Effector memory CD4-positive, alpha-beta T cell (primary cell): Measurements from ENCODE around the gene KPNA3.
"Not testable (repeated sequence)": the region's sequence is repeated elsewhere in the genome, so short reads cannot be mapped to it uniquely, and the experiment has no call there.

ENCODE experiments used
- DNase-seq, 3 donors: peaks; one replicate each; pipeline ENCODE4 v3.0.0-alpha.2; 2020
- H3K27ac ChIP-seq: 2 replicates; pipeline ENCODE4 v1.7.0; 2013; ENCODE audit warnings: mild to moderate bottlenecking, low read length, moderate library complexity; ENCODE audit not compliant: insufficient read depth, poor library complexity, severe bottlenecking
- H3K27me3 ChIP-seq: replicated peaks from 2 replicates; pipeline ENCODE4 v1.7.0; 2013; ENCODE audit warnings: mild to moderate bottlenecking, low read length; ENCODE audit not compliant: insufficient read depth, control insufficient read depth, poor library complexity, severe bottlenecking
- H3K36me3 ChIP-seq: 2 replicates; pipeline ENCODE4 v1.7.0; 2013; ENCODE audit warnings: mild to moderate bottlenecking, low read length, moderate library complexity; ENCODE audit not compliant: control insufficient read depth, insufficient read depth
- H3K4me1 ChIP-seq: 2 replicates; pipeline ENCODE4 v1.7.0; 2013; ENCODE audit warnings: low read length, mild to moderate bottlenecking; ENCODE audit not compliant: control insufficient read depth, insufficient read depth, poor library complexity, severe bottlenecking
- H3K4me3 ChIP-seq: 2 replicates; pipeline ENCODE4 v1.7.0; 2013; ENCODE audit warnings: low read length, low read depth, mild to moderate bottlenecking; ENCODE audit not compliant: insufficient read depth, poor library complexity, severe bottlenecking
- H3K9me3 ChIP-seq: 2 replicates; pipeline ENCODE4 v1.7.0; 2013; ENCODE audit warnings: mild to moderate bottlenecking, low read length, moderate library complexity; ENCODE audit not compliant: control insufficient read depth

Gene KPNA3

DNA sequence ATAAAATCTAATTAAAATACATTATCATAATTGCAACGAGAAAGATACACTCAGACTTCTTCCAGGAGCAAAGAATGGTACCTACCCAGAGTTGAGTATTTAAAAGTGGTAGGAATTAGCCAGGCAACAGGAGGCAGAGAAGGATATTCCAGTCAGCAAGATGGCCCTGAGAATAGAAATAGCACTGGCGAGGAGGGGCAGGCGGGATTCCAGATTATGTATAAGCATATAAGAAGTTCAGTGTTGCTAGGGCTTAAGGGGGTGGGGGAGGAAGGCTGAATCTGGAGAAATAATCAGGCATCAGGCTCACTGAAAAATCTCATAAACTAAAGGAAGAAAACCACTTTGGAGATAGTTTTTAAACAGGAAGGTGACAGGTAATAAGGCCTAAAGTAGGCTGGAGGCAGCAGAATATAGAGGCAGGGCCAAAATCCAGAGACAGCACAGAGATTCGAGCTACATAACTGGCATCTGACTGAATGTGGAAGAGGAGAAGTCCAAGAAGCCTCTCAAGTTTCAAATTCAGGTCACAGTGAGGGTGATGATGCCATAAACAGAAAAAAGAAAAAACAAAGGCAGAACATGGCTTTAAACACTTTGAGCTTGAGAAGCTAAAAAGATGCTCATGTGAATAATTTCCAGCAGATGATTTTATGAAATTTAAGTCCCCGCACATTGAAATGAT lies 7.5 kb downstream of the KPNA3 start:
- H3K4me3 ChIP-seq, result no peak overlapping the region
- H3K27me3 ChIP-seq, result no peaks in the 10 kb centered on the region
- no peaks in the 10 kb centered on the region for H3K9me3 ChIP-seq
- H3K4me1 ChIP-seq, result peaks cover 3% of the 10 kb centered on the region
- H3K27ac ChIP-seq, result no peak overlapping the region
- no peaks in the 10 kb centered on the region for H3K36me3 ChIP-seq
- DNase-seq, result no peak

DNA sequence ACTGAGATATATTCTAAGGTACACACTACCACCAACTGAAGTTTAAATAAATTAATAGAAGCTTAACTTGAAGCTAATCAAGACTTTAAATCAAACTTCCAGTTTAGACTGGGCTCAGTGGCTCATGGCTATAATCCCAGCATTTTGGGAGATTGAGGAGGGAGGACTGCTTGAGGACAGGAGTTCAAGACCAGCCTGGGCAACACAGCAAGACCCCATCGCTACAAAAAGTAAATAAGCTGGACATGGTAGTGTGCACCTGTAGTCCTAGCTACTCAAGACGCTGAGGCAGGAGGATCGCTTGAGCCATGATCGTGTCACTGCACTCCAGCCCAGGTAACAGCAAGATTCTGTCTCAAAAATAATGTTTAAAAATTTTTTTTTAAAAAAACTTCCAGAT lies 8.6 kb downstream of the KPNA3 start:
- H3K9me3 ChIP-seq, result no peaks in the 10 kb centered on the region
- no peaks in the 10 kb centered on the region for H3K4me1 ChIP-seq
- H3K27ac ChIP-seq, result no peak overlapping the region
- H3K4me3 ChIP-seq, result no peak overlapping the region
- H3K27me3 ChIP-seq, result no peaks in the 10 kb centered on the region
- DNase-seq, result no peak
- no peaks in the 10 kb centered on the region for H3K36me3 ChIP-seq

DNA sequence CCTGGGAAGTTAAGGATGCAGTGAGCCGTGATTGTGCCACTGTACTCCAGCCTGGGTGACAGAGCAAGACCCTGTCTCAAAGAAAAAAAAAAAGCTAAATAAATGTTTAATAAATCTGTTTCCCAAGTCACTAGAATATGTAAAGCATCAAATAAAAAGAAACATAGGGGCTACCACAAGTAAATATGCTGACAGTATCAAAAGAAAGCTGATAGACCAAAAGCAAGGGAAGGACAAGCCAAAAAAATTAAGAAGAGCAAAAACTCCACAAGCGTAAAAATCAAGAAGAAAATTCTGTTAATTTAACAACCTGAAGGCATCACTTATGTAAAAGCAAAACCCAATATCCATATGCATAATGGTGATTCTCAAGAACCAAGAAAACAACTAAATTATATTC lies 9.7 kb downstream of the KPNA3 start:
- no peaks in the 10 kb centered on the region for H3K9me3 ChIP-seq
- H3K4me1 ChIP-seq, result no peaks in the 10 kb centered on the region
- H3K27me3 ChIP-seq, result no peaks in the 10 kb centered on the region
- H3K36me3 ChIP-seq, result no peaks in the 10 kb centered on the region
- no peak for DNase-seq
- H3K27ac ChIP-seq, result no peak overlapping the region
- no peak overlapping the region for H3K4me3 ChIP-seq

DNA sequence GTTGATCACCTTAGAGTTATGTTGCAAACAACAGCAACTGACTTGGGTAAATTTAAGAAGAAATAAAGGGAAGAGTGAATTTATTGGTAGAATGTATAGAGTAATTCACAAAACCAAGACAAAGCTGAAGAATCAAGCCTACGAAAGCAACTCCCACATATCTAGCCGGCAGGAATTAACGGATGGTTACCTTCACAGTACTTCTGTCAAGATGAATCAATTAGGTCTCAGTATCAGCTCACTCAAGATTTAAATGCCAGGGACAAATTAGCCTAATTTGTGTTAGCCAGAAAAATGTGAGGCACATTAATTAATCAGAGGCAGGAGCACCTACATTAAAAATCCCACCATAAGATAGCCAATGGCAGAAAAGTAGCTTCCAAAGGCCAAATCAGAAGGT lies 10.7 kb downstream of the KPNA3 start:
- H3K4me1 ChIP-seq, result no peaks in the 10 kb centered on the region
- DNase-seq, result no peak
- no peak overlapping the region for H3K4me3 ChIP-seq
- H3K27ac ChIP-seq, result no peak overlapping the region
- no peaks in the 10 kb centered on the region for H3K27me3 ChIP-seq
- H3K36me3 ChIP-seq, result no peaks in the 10 kb centered on the region
- no peaks in the 10 kb centered on the region for H3K9me3 ChIP-seq

DNA sequence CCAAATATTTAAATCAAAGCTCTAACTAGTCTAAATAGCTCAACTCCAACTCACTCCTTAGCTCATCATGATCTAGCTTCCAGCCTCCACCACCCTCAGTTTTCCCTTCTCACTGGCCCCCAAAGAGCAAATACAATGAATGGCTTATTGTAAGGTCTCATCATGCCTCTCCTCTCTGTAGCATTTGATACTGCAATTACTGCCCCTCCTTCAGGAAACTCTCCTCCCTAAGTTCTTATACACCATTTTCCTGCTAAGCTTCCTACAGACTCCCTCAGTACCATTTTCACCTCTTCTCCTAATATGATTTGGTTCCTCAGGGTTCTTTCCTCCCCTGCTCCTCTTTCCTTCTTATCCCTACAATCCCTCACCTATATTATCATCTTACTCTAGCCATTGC lies 12.8 kb downstream of the KPNA3 start:
- H3K36me3 ChIP-seq, result no peaks in the 10 kb centered on the region
- DNase-seq, result no peak
- H3K27me3 ChIP-seq, result no peaks in the 10 kb centered on the region
- H3K9me3 ChIP-seq, result no peaks in the 10 kb centered on the region
- no peak overlapping the region for H3K27ac ChIP-seq
- H3K4me3 ChIP-seq, result no peak overlapping the region
- H3K4me1 ChIP-seq, result no peaks in the 10 kb centered on the region

DNA sequence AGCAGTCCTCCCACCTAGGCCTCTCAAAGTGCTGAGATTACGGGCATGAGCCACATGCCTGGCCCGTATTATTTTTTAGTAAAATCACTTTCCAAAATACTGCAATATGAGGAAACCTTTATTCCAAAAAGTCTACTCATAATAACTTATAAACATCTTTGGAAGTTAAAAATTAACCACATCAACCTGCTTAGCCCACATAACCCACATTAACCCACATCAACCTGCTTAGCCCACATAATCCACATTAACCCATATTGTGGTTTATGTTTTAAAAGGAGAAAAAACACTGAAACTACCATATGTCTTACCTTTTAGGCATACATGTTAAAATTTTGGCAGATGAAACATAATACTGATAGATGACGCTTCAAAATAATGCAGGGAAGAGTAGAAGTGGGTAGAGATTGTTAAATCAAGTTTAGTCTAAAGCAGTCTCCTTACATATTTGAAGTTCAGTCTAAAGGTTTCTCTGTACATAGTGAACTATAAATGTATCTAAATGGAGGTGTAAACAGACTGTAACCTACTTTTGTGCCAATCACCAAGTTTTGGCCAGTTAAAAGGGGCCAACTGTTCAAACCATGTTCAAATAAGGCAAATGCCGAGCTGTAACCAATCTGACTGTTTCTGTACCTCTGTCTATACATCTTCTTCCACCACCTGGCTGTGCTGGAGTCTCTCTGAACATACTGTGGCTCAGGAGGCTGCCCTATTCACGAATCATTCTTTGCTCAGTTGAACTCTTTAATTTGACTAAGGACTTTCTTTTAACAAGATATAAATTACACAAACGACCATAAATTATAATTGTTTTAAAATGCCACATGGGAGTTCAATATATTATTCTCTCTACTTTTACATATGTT lies 14.5 kb downstream of the KPNA3 start:
- Histone ChIP-seq H3K4me3 (no peak overlapping the region), H3K9me3 (no peaks in the 10 kb centered on the region), H3K36me3 (no peaks in the 10 kb centered on the region), H3K4me1 (no peaks in the 10 kb centered on the region), H3K27me3 (no peaks in the 10 kb centered on the region), H3K27ac (no peak overlapping the region)
- DNase-seq, result no peak

DNA sequence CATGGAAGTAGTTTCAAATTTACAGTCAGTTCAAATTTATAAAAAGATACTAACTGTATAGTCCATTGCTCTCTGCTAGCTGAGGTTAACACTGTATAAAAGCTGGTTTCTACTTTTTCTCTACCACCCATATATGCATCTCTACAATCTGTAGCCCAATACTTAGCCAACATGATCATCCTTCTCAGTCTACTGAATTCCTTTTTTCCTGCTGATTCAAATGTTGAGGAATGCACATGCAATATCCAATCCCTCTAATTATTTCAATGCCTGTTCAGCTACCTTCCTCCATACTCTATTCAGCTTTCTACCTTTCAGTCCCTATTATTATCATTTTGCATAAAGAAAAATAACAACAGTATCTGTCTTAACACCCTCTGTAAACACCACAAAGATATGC lies 15.6 kb downstream of the KPNA3 start:
- Histone ChIP-seq H3K9me3 (no peaks in the 10 kb centered on the region), H3K27ac (no peak overlapping the region), H3K4me1 (no peaks in the 10 kb centered on the region), H3K4me3 (no peak overlapping the region), H3K36me3 (no peaks in the 10 kb centered on the region), H3K27me3 (no peaks in the 10 kb centered on the region)
- no peak for DNase-seq

DNA sequence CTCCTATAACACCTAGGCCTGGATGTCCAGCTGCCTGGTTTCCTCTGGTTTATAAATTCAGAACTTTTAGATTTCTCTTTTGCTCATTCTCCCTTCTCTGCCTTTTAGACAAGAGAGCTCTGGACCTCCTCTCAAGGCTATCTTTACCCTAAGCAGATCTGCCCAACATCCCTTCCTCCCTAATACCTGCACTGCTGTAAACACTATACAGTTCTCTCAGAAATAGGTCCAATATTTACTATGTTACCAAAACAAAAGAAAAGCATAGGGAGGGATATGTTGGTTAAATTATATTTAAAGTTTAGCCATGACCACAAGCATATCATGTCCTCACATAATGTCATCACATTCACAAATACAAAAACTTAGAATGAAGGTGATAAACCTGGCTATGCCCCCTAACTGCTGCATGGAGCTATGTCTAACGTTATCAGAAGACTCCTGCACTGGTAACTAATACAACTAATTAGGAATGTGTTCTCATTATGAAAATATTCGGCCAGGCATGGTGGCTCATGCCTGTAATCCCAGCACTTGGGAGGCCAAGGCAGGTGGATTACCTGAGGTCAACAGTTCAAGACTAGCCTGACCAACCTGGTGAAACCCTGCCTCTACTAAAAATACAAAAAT lies 18.0 kb downstream of the KPNA3 start:
- DNase-seq, result no peak
- H3K27me3 ChIP-seq, result no peaks in the 10 kb centered on the region
- H3K4me3 ChIP-seq, result no peak overlapping the region
- H3K4me1 ChIP-seq, result no peaks in the 10 kb centered on the region
- H3K9me3 ChIP-seq, result no peaks in the 10 kb centered on the region
- no peaks in the 10 kb centered on the region for H3K36me3 ChIP-seq
- no peak overlapping the region for H3K27ac ChIP-seq

DNA sequence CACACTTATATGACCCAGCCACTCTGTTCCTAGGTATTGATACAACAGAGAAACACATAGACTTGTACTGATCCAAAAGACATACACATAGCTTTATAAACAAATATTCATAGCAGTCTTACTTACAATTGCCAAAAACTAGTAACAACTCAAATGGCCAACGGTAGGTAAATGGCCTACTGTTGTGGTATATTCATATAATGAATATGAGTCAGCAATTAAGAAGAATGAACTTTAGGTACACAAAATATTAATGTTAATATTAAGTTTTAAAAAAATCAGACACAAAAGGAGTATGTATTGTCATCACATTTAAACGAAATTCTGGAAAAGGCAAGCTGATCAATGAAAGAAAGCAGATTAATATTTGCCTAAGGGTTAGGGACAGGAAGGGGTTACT lies 19.7 kb downstream of the KPNA3 start:
- Histone ChIP-seq H3K27me3 (no peaks in the 10 kb centered on the region), H3K36me3 (no peaks in the 10 kb centered on the region), H3K4me1 (no peaks in the 10 kb centered on the region), H3K27ac (no peak overlapping the region), H3K9me3 (no peaks in the 10 kb centered on the region), H3K4me3 (no peak overlapping the region)
- DNase-seq, result no peak

DNA sequence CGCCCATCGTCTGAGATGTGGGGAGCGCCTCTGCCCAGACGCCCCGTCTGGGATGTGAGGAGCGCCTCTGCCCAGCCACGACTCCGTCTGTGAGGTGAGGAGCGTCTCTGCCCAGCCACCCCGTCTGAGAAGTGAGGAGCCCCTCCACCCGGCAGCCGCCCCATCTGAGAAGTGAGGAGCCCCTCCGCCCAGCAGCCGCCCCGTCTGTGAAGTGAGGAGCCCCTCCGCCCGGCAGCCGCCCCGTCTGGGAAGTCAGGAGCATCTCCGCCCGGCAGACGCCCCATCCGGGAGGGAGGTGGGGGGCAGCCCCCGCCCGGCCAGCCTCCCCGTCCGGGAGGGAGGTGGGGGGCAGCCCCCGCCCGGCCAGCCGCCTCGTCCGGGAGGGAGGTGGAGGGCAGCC lies 30.7 kb downstream of the KPNA3 start:
- H3K36me3 ChIP-seq, H3K9me3 ChIP-seq, H3K4me1 ChIP-seq, H3K27me3 ChIP-seq, DNase-seq, H3K27ac ChIP-seq, H3K4me3 ChIP-seq: not testable (repeated sequence)
